ENCODE results near the gene PROS1.

GRCh38 chr3:93969443-93969842, 4.3 kb downstream of the PROS1 start:
- no peak for TF ChIP-seq EGR1 (IDR thresholded peaks at IDR 0.05; ENCODE audit: borderline replicate concordance in 1 of 2, low read depth in 2 of 2, low read length in 2 of 2)
- no peak for TF ChIP-seq CTCF (IDR thresholded peaks at IDR 0.05 in 2 of 3, conservative IDR thresholded peaks at IDR 0.05 in 1 of 3; ENCODE audit: control insufficient read depth in 2 of 3, extremely low read depth in 1 of 3, insufficient read depth in 1 of 3, low read depth in 3 of 3, low read length in 3 of 3)
- no peak for TF ChIP-seq HDAC2 (IDR thresholded peaks at IDR 0.05)
- no peak for TF ChIP-seq POLR2A (IDR thresholded peaks at IDR 0.05; ENCODE audit: low read depth, low read length)
- no peak for TF ChIP-seq RELA (IDR thresholded peaks at IDR 0.05; ENCODE audit: borderline replicate concordance, partially characterized antibody)

Measured in GM12878 (cell line).